Endothelial cell of umbilical vein (primary cell): ENCODE measurements around the gene MNDA. TPM values are rescaled to one million over a fixed set of nuclear protein-coding genes. Genes with fewer than 3 reads are reported as not detected.
"Not testable (repeated sequence)": the region's sequence is repeated elsewhere in the genome, so short reads cannot be mapped to it uniquely, and the experiment has no call there.

Experiments
- BruUV-seq: library from RNA; stranded (reverse); fragments of 400-500 nt; replicated peaks from 2 replicates; lab custom pipeline; 2021; lab: Mats Ljungman, UMichigan
- CTCF ChIA-PET: fragments of 300-600, 350-600 bp; sonication (Branson Sonifier 250); formaldehyde crosslinking; loops from one replicate; lab custom pipeline; 2021; ENCODE audit warnings: antibody characterized with exemption, inconsistent platforms; lab: Charles Lee
- POLR2A ChIA-PET: fragments of 300-600, 350-600 bp; sonication (Branson Sonifier 250); formaldehyde crosslinking; loops from one replicate; lab custom pipeline; 2021; ENCODE audit warnings: antibody characterized with exemption, inconsistent platforms; lab: Charles Lee
- DNase-seq: peaks from one replicate; pipeline ENCODE4 v3.0.0-alpha.2; 2011; ENCODE audit warnings: low read depth, low spot score
- FAIRE-seq: peaks from 2 replicates; lab custom pipeline; 2011; peaks lifted over from hg19 to GRCh38; lab: Jason Lieb, UNC
- H2AFZ ChIP-seq: 2 replicates; pipeline ENCODE4 v1.6.0; 2012; ENCODE audit warnings: low read depth, low read length, control low read depth, inconsistent platforms
- H3K27ac ChIP-seq: 2 replicates; pipeline ENCODE4 v1.5.1; 2011; ENCODE audit warnings: low read depth, mild to moderate bottlenecking, control low read depth, low read length, moderate library complexity; ENCODE audit not compliant: insufficient read depth
- H3K27me3 ChIP-seq, 2 experiments: 2 replicates each; pipeline versions ENCODE4 v1.6.0 to v1.6.1; 2011; ENCODE audit warnings: low read length in 2 of 2, mixed read lengths in 1 of 2; ENCODE audit not compliant: control insufficient read depth in 2 of 2, insufficient read depth in 2 of 2
- H3K36me3 ChIP-seq, 2 experiments: 2 replicates in 1 of 2; 3 replicates in 1 of 2; pipeline ENCODE4 v1.5.1; 2011; ENCODE audit warnings: low read length in 2 of 2, mild to moderate bottlenecking in 1 of 2, moderate library complexity in 1 of 2; ENCODE audit not compliant: control insufficient read depth in 2 of 2, insufficient read depth in 2 of 2; ENCODE audit errors: extremely low read depth in 1 of 2
- H3K4me1 ChIP-seq: 3 replicates; pipeline ENCODE4 v1.5.1; 2011; ENCODE audit warnings: mild to moderate bottlenecking, low read length; ENCODE audit not compliant: control insufficient read depth, insufficient read depth; ENCODE audit errors: extremely low read depth
- H3K4me2 ChIP-seq: 2 replicates; pipeline ENCODE4 v1.6.1; 2011; ENCODE audit warnings: low read length, control low read depth, mixed read lengths; ENCODE audit not compliant: insufficient read depth
- H3K4me3 ChIP-seq, 3 experiments: fragments of 200-600 bp in 1 of 3; sonication (generic), shearing (Covaris generic) in 1 of 3; replicated peaks in 1 of 3; 2 replicates each; pipeline ENCODE4 v1.5.1; 2011 to 2016; ENCODE audit warnings: control low read depth in 3 of 3, low read length in 3 of 3, mild to moderate bottlenecking in 2 of 3, inconsistent platforms in 1 of 3, low read depth in 1 of 3, moderate library complexity in 1 of 3; ENCODE audit not compliant: insufficient read depth in 1 of 3
- H3K79me2 ChIP-seq: 2 replicates; pipeline ENCODE4 v1.6.0; 2012; ENCODE audit warnings: low read length, inconsistent platforms; ENCODE audit not compliant: control insufficient read depth, insufficient read depth
- H3K9ac ChIP-seq: replicated peaks from 2 replicates; pipeline ENCODE3; 2011; ENCODE audit warnings: low read length, control low read depth; ENCODE audit not compliant: insufficient read depth; ENCODE audit errors: extremely low read depth
- H3K9me1 ChIP-seq: replicated peaks from 3 replicates; pipeline ENCODE4 v1.6.0; 2011; ENCODE audit warnings: mild to moderate bottlenecking, low read length; ENCODE audit not compliant: control insufficient read depth, insufficient read depth; ENCODE audit errors: extremely low read depth
- H3K9me3 ChIP-seq: replicated peaks from 2 replicates; pipeline ENCODE4 v1.5.1; 2012; ENCODE audit warnings: low read length, inconsistent platforms; ENCODE audit not compliant: control insufficient read depth, insufficient read depth
- H4K20me1 ChIP-seq: replicated peaks from 2 replicates; pipeline ENCODE3; 2011; ENCODE audit warnings: mild to moderate bottlenecking, low read length; ENCODE audit not compliant: control insufficient read depth, insufficient read depth; ENCODE audit errors: extremely low read depth
- EZH2 ChIP-seq: IDR thresholded peaks from 2 replicates; pipeline ENCODE4 v1.6.1; 2012; ENCODE audit warnings: borderline replicate concordance, low read depth, mild to moderate bottlenecking, moderate library complexity, low read length, inconsistent platforms; ENCODE audit not compliant: severe bottlenecking
- FOS ChIP-seq: IDR thresholded peaks from 2 replicates; pipeline ENCODE4 v1.6.1; 2011; ENCODE audit warnings: mild to moderate bottlenecking, low read length, moderate library complexity, borderline replicate concordance; ENCODE audit not compliant: insufficient read depth
- GATA2 ChIP-seq: IDR thresholded peaks from 2 replicates; pipeline ENCODE4 v1.7.0; 2011; ENCODE audit warnings: low read depth, mild to moderate bottlenecking, moderate library complexity, mixed read lengths, low read length; ENCODE audit not compliant: insufficient read length, insufficient read depth
- JUN ChIP-seq: IDR thresholded peaks from 2 replicates; pipeline ENCODE4 v1.6.1; 2011; ENCODE audit warnings: borderline replicate concordance, low read depth; ENCODE audit not compliant: insufficient read length, insufficient read depth
- MYC ChIP-seq: IDR thresholded peaks from one replicate; pipeline ENCODE4 v1.6.1; 2011; ENCODE audit warnings: mild to moderate bottlenecking, low read depth, low read length
- POLR2A ChIP-seq: IDR thresholded peaks from 2 replicates; pipeline ENCODE4 v1.6.1; 2012; ENCODE audit warnings: low read depth, mild to moderate bottlenecking, control low read depth, low read length
- POLR2AphosphoS5 ChIP-seq: IDR thresholded peaks from 2 replicates; pipeline ENCODE4 v1.6.1; 2012; ENCODE audit warnings: low read depth, mild to moderate bottlenecking, control low read depth, low read length, moderate library complexity; ENCODE audit not compliant: insufficient read depth
- dilution Hi-C: fragments of 300-500 bp; cut with MboI; formaldehyde crosslinking; loops from one replicate; pipeline ENCODE4 v1.15.0; 2019; ENCODE audit warnings: low sequenced_read_pairs; ENCODE audit not compliant: extremely low pct_ligation_motif_present
- intact Hi-C: fragments of 100-400 bp; cut with micrococcal nuclease; formaldehyde crosslinking; loops from one replicate; pipeline ENCODE4 v1.10.0; 2022
- polyA plus RNA-seq, 4 experiments: library from polyadenylated mRNA; depleted of rRNA in 3 of 4; stranded (reverse) in 3 of 4; unstranded in 1 of 4; fragments of >200 nt; gene quantifications; 2 replicates each; pipeline versions ENCODE4 v1.2.1 to v1.2.3, GENCODE V29; 2011 to 2012; ENCODE audit warnings: missing spikeins in 1 of 4
- total RNA-seq: library from RNA; stranded (reverse); gene quantifications from 2 replicates; pipeline ENCODE4 v1.2.3, GENCODE V29; 2021
- TF ChIP-seq, protein P1 (sequence below): IDR thresholded peaks from 2 replicates; pipeline ENCODE4 v1.6.1; 2011; ENCODE audit not compliant: insufficient read depth, insufficient read length
- TF ChIP-seq, protein P2 (sequence below), 2 donors: IDR thresholded peaks; 1 replicate in 1 of 2; 2 replicates in 1 of 2; pipeline ENCODE4 v1.5.1; 2011; ENCODE audit warnings: low read length in 2 of 2, mild to moderate bottlenecking in 2 of 2, moderate library complexity in 2 of 2, control low read depth in 1 of 2, inconsistent platforms in 1 of 2, low read depth in 1 of 2; ENCODE audit not compliant: insufficient read depth in 1 of 2; ENCODE audit errors: extremely low read depth in 1 of 2

MNDA gene
- total and polyA plus RNA-seq, 2 donors (not counting 3 experiments of a cell fraction or from before 2014, with no cell fraction given) = not detected

DNA sequence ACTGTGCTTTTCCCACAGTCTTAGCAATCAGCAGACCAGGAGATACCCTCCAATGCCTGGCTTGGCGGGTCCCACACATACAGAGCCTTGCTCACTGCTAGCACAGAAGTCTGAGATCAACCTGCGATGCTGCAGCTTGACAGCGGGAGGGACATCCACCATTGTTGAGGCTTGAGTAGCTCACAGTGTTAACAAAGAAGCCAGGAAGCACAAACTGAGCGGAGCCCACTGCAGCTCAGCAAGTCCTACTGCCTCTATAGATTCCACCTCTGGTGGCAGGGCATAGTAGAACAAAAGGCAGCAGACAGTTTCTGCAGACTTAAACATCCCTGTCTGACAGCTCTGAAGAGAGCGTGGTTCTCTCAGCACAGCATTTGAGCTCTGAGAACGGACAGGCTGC, 33.4 kb downstream of the MNDA start:
- H3K9me3 ChIP-seq = no peaks in the 10 kb centered on the region
- FAIRE-seq (no peak), DNase-seq (no peak)
- H3K27me3 ChIP-seq = no peaks in the 10 kb centered on the region
- ChIA-PET CTCF (no interaction called here), POLR2A (no interaction called here)
- intact Hi-C loops (no loop called here), dilution Hi-C loops (no loop called here)
- no peaks in the 10 kb centered on the region for H3K36me3 ChIP-seq
- H2AFZ ChIP-seq = no peak overlapping the region
- no peaks in the 10 kb centered on the region for H4K20me1 ChIP-seq
- no TSS peak for BruUV-seq
- H3K4me2 ChIP-seq = no peak overlapping the region
- no peaks in the 10 kb centered on the region for H3K9me1 ChIP-seq
- H3K4me3 ChIP-seq = no peak overlapping the region
- H3K27ac ChIP-seq = no peak overlapping the region
- TF ChIP-seq EZH2 = no peak
- TF ChIP-seq GATA2 = no peak
- no peak for TF ChIP-seq JUN
- no peak for TF ChIP-seq FOS
- TF ChIP-seq POLR2AphosphoS5 = no peak
- TF ChIP-seq, protein P1, sequence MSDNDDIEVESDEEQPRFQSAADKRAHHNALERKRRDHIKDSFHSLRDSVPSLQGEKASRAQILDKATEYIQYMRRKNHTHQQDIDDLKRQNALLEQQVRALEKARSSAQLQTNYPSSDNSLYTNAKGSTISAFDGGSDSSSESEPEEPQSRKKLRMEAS = no peak
- TF ChIP-seq, protein P2, sequence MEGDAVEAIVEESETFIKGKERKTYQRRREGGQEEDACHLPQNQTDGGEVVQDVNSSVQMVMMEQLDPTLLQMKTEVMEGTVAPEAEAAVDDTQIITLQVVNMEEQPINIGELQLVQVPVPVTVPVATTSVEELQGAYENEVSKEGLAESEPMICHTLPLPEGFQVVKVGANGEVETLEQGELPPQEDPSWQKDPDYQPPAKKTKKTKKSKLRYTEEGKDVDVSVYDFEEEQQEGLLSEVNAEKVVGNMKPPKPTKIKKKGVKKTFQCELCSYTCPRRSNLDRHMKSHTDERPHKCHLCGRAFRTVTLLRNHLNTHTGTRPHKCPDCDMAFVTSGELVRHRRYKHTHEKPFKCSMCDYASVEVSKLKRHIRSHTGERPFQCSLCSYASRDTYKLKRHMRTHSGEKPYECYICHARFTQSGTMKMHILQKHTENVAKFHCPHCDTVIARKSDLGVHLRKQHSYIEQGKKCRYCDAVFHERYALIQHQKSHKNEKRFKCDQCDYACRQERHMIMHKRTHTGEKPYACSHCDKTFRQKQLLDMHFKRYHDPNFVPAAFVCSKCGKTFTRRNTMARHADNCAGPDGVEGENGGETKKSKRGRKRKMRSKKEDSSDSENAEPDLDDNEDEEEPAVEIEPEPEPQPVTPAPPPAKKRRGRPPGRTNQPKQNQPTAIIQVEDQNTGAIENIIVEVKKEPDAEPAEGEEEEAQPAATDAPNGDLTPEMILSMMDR (IDR thresholded peaks at IDR 0.05; ENCODE audit: extremely low read depth in 1 of 2, insufficient read depth in 1 of 2, low read depth in 1 of 2, low read length in 2 of 2) = no peak
- TF ChIP-seq MYC = no peak
- TF ChIP-seq POLR2A = no peak
- no peaks in the 10 kb centered on the region for H3K79me2 ChIP-seq
- no peaks in the 10 kb centered on the region for H3K4me1 ChIP-seq
- H3K9ac ChIP-seq = no peak overlapping the region

DNA sequence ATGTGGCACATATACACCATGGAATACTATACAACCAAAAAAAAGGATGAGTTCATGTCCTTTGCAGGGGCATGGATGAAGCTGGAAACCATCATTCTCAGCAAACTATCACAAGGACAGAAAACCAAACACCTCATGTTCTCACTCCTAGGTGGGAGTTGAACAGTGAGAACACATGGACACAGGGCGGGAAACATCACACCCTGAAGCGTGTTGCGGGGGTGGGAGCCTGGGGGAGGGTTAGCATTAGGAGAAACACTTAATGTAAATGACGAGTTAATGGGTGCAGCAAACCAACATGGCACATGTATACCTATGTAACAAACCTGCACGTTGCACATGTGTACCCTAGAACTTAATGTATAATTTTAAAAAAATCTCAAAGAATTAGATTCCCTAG, 39.3 kb downstream of the MNDA start:
- H3K4me2 ChIP-seq, intact Hi-C loops, H4K20me1 ChIP-seq, FAIRE-seq, CTCF ChIA-PET, H3K9me1 ChIP-seq, H3K36me3 ChIP-seq, H3K4me1 ChIP-seq, dilution Hi-C loops, H3K79me2 ChIP-seq, H3K9me3 ChIP-seq, BruUV-seq, H3K27ac ChIP-seq, H2AFZ ChIP-seq, H3K9ac ChIP-seq, POLR2A ChIA-PET, H3K4me3 ChIP-seq, H3K27me3 ChIP-seq, DNase-seq: not testable (repeated sequence)
